K562 (cell line): ENCODE data around the gene METAP1. TPM values are rescaled to one million over a fixed set of nuclear protein-coding genes. Genes with fewer than 3 reads are reported as not detected.
A peak's percentile ranks its signal among the peaks of the same experiment; 100 is the strongest.

Experiments
- ARID2 ChIP-seq: fragments of 450-650 bp; IDR thresholded peaks from 2 replicates; pipeline ENCODE4 v1.6.1; 2017; ENCODE audit warnings: antibody characterized with exemption, mild to moderate bottlenecking
- ATF1 ChIP-seq, 2 experiments: fragments of 450-650 bp in 1 of 2; IDR thresholded peaks; 2 replicates each; pipeline ENCODE4 v1.6.1; 2016; ENCODE audit warnings: missing compliant biosample characterization in 1 of 2, missing genetic modification characterization in 1 of 2
- ATF7 ChIP-seq: fragments of 450-650 bp; IDR thresholded peaks from 2 replicates; pipeline ENCODE4 v1.7.1; 2014; ENCODE audit warnings: mild to moderate bottlenecking, moderate library complexity
- C11orf30 ChIP-seq: fragments of 450-650 bp; IDR thresholded peaks from 2 replicates; pipeline ENCODE4 v1.6.1; 2016; ENCODE audit warnings: low read depth, mild to moderate bottlenecking
- ETV1 ChIP-seq: fragments of 450-650 bp; conservative IDR thresholded peaks from 2 replicates; pipeline ENCODE4 v1.6.1; 2016; ENCODE audit warnings: missing genetic modification characterization, control low read depth, low read depth, missing compliant biosample characterization
- NFE2L1 ChIP-seq: fragments of 450-650 bp; IDR thresholded peaks from 2 replicates; pipeline ENCODE4 v1.6.1; 2016; ENCODE audit warnings: missing genetic modification characterization, low read depth, mild to moderate bottlenecking, missing compliant biosample characterization, moderate library complexity, borderline replicate concordance
- PHF8 ChIP-seq: fragments of 200-600 bp; sonication (generic); IDR thresholded peaks from 2 replicates; pipeline ENCODE4 v1.6.1; 2012; ENCODE audit warnings: mixed run types, mild to moderate bottlenecking, inconsistent platforms, low read length, moderate library complexity, borderline replicate concordance
- PREB ChIP-seq: sonication (generic); formaldehyde crosslinking; IDR thresholded peaks from 2 replicates; pipeline ENCODE4 v1.8.1; 2023; ENCODE audit warnings: mild to moderate bottlenecking, missing genetic modification reagents
- RBBP5 ChIP-seq: fragments of 200-600 bp; sonication (generic); IDR thresholded peaks from 2 replicates; pipeline ENCODE4 v1.6.1; 2012; ENCODE audit warnings: borderline replicate concordance, mild to moderate bottlenecking, low read length, control low read depth, inconsistent platforms; ENCODE audit not compliant: insufficient read depth, poor library complexity, severe bottlenecking
- RHOXF2B ChIP-seq: fragments of 250-450 bp; sonication (Bioruptor Pico); conservative IDR thresholded peaks from 2 replicates; pipeline ENCODE4 v1.5.1; 2021
- SP2 ChIP-seq: IDR thresholded peaks from 2 replicates; pipeline ENCODE4 v1.6.1; 2011; ENCODE audit warnings: mild to moderate bottlenecking, low read depth, low read length, moderate library complexity; ENCODE audit not compliant: poor library complexity, severe bottlenecking; ENCODE audit errors: extremely low read depth
- SRSF1 ChIP-seq: fragments of 200-400 bp; formaldehyde crosslinking; IDR thresholded peaks from 2 replicates; pipeline ENCODE4 v1.6.1; 2017; ENCODE audit warnings: mild to moderate bottlenecking, low read depth, low read length, moderate library complexity
- TGIF2 ChIP-seq: sonication (generic); formaldehyde crosslinking; IDR thresholded peaks from 2 replicates; pipeline ENCODE4 v1.8.1; 2022; ENCODE audit warnings: mild to moderate bottlenecking, missing genetic modification reagents, moderate library complexity
- THRAP3 ChIP-seq: fragments of 450-650 bp; IDR thresholded peaks from 2 replicates; pipeline ENCODE4 v1.6.1; 2016; ENCODE audit warnings: mild to moderate bottlenecking, inconsistent platforms, borderline replicate concordance
- U2AF2 ChIP-seq: fragments of 200-400 bp; formaldehyde crosslinking; optimal IDR thresholded peaks from 2 replicates; pipeline ENCODE3; 2017; ENCODE audit warnings: low read depth, mild to moderate bottlenecking, low read length
- WHSC1 ChIP-seq: IDR thresholded peaks from one replicate; pipeline ENCODE4 v1.6.1; 2012; ENCODE audit warnings: low read length, control low read depth, inconsistent platforms
- ZBTB2 ChIP-seq: fragments of 450-650 bp; IDR thresholded peaks from 2 replicates; pipeline ENCODE4 v1.6.1; 2016; ENCODE audit warnings: antibody characterized with exemption
- ZBTB7A ChIP-seq: IDR thresholded peaks from 2 replicates; pipeline ENCODE4 v1.6.1; 2011; ENCODE audit warnings: low read depth, mild to moderate bottlenecking, low read length, moderate library complexity, borderline replicate concordance; ENCODE audit not compliant: control insufficient read depth
- ZKSCAN1 ChIP-seq: fragments of 150-350 bp; IDR thresholded peaks from 2 replicates; pipeline ENCODE4 v1.6.1; 2016; ENCODE audit warnings: low read depth, low read length
- ZNF140 ChIP-seq: fragments of 250-450 bp; sonication (Bioruptor Pico); IDR thresholded peaks from 2 replicates; pipeline ENCODE4 v1.8.0; 2021; ENCODE audit warnings: moderate library complexity, mild to moderate bottlenecking, inconsistent platforms
- ZNF24 ChIP-seq: fragments of 450-650 bp; IDR thresholded peaks from 2 replicates; pipeline ENCODE4 v1.6.1; 2016
- ZNF830 ChIP-seq: fragments of 250-450 bp; sonication (Bioruptor Pico); IDR thresholded peaks from 2 replicates; pipeline ENCODE4 v1.5.0; 2021; ENCODE audit warnings: mild to moderate bottlenecking
- polyA plus RNA-seq, 8 experiments: library from polyadenylated mRNA; depleted of rRNA in 4 of 8; stranded (reverse) in 5 of 8; unstranded in 3 of 8; fragments of >200 nt; fragmentation: Nextera tagmentation in 2 of 8; fragmentation: Illumina TruSeq in 1 of 8; extraction: Ambion mirVana in 2 of 8; extraction: Trizol in 1 of 8; gene quantifications; 2 replicates each; pipeline versions ENCODE4 v1.2.1 to v1.2.3, GENCODE V29; 2011 to 2014; ENCODE audit warnings: inconsistent platforms in 1 of 8, missing spikeins in 1 of 8
- total RNA-seq, 7 experiments: library from RNA; depleted of rRNA in 6 of 7; stranded (reverse); fragments of >200 nt in 6 of 7; fragmentation: Illumina TruSeq in 2 of 7; extraction: Trizol in 2 of 7; gene quantifications; 2 replicates each; pipeline versions ENCODE4 v1.2.1 to v1.2.3, GENCODE V29; 2011 to 2021; ENCODE audit warnings: low replicate concordance in 1 of 7
- TF ChIP-seq, protein P1 (sequence below), 2 experiments: fragments of 450-650 bp in 1 of 2; IDR thresholded peaks; 2 replicates each; pipeline ENCODE4 v1.6.1; 2011 to 2017; ENCODE audit warnings: low read depth in 2 of 2, antibody characterized with exemption in 1 of 2, borderline replicate concordance in 1 of 2, low read length in 1 of 2, mild to moderate bottlenecking in 1 of 2, mixed read lengths in 1 of 2; ENCODE audit not compliant: control insufficient read depth in 1 of 2

The METAP1 gene
- total and polyA plus RNA-seq, 9 of the 15 experiments (the other 6 are each of a cell fraction or from before 2014, with no cell fraction given), result 31.4 to 77.6 (median 59.5) TPM

DNA sequence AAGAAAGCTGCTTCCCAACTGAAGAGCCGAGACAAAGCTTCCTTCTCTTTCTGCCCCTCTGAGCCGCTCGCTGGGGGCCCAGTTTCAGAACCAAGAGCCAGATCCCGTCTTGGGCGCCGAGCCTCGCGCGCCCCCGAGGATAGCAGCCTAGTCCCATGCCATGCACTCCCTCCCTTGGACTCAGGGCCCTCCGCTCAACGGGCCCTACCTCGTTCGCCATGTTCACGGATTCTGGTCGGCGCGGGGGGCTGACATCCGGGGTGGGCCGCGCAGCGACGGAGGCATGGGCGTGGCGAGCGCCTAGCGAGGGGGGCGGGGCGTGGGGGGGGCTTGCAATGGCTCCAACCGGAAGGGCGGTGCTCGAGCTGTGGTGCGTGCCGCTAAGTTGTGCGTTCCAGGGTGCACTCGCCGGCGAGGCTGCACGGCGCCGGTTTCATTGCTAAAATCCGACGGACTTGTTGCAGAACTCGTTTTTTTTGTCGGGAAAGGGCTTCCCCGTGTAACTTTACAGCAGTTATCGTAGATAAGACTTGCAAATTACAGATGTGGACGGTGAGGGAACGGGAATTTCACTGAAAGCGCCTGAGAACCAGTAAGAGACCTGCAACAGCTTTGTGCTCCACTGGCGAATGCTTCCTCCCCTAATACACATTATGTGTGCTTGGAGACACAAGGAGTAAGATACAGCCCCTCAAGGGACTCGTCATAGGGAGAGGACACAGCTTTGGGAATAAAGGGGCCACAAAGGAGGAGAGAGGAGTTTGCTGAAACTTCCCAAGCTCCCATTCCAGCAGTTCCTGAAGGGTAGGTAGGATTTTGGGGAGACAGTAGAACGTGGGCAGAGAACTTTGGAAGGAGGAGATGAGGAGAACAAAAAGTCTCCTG, 93.2 kb downstream of the METAP1 start, which contains the start of gene ADH5 (continued):
- TF ChIP-seq SRSF1 (no peak), U2AF2 (no peak), SP2 (no peak), THRAP3 (no peak), ATF7 (0 out of 2 replicates have a peak, but pooled peaks have one; percentile 37), PREB (CRISPR knock-in tag) (no peak), ZBTB2 (no peak), ZNF140 (CRISPR knock-in tag) (no peak), RBBP5 (peak; percentile 60), WHSC1 (no peak), ZKSCAN1 (no peak), C11orf30 (no peak), PHF8 (peak; percentile 91), ZNF24 (no peak), ZBTB7A (peak; percentile 79), NFE2L1 (tag) (no peak), ZNF830 (CRISPR knock-in tag) (no peak), TGIF2 (CRISPR knock-in tag) (no peak), RHOXF2B (CRISPR knock-in tag) (no peak), ETV1 (tag) (peak; percentile 78), ARID2 (no peak), ATF1 (CRISPR knock-in tag; IDR thresholded peaks at IDR 0.05) (no peak), ATF1 (tag; IDR thresholded peaks at IDR 0.05) (peak; percentile 9; the same call in 1 of the 2 replicates)
- TF ChIP-seq, protein P1, sequence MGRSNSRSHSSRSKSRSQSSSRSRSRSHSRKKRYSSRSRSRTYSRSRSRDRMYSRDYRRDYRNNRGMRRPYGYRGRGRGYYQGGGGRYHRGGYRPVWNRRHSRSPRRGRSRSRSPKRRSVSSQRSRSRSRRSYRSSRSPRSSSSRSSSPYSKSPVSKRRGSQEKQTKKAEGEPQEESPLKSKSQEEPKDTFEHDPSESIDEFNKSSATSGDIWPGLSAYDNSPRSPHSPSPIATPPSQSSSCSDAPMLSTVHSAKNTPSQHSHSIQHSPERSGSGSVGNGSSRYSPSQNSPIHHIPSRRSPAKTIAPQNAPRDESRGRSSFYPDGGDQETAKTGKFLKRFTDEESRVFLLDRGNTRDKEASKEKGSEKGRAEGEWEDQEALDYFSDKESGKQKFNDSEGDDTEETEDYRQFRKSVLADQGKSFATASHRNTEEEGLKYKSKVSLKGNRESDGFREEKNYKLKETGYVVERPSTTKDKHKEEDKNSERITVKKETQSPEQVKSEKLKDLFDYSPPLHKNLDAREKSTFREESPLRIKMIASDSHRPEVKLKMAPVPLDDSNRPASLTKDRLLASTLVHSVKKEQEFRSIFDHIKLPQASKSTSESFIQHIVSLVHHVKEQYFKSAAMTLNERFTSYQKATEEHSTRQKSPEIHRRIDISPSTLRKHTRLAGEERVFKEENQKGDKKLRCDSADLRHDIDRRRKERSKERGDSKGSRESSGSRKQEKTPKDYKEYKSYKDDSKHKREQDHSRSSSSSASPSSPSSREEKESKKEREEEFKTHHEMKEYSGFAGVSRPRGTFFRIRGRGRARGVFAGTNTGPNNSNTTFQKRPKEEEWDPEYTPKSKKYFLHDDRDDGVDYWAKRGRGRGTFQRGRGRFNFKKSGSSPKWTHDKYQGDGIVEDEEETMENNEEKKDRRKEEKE (IDR thresholded peaks at IDR 0.05; ENCODE audit: borderline replicate concordance in 1 of 2, control insufficient read depth in 1 of 2, low read depth in 2 of 2, low read length in 1 of 2), result no peak
